ENCODE results near the gene MMP28. TPM values are rescaled to one million over a fixed set of nuclear protein-coding genes. Genes with fewer than 3 reads are reported as not detected.
A peak's percentile ranks its signal among the peaks of the same experiment; 100 is the strongest.

MMP28 gene
- polyA plus RNA-seq, 2 of the 4 experiments (the other 2 are of a cell fraction), result 6.6 to 6.7 TPM

DNA sequence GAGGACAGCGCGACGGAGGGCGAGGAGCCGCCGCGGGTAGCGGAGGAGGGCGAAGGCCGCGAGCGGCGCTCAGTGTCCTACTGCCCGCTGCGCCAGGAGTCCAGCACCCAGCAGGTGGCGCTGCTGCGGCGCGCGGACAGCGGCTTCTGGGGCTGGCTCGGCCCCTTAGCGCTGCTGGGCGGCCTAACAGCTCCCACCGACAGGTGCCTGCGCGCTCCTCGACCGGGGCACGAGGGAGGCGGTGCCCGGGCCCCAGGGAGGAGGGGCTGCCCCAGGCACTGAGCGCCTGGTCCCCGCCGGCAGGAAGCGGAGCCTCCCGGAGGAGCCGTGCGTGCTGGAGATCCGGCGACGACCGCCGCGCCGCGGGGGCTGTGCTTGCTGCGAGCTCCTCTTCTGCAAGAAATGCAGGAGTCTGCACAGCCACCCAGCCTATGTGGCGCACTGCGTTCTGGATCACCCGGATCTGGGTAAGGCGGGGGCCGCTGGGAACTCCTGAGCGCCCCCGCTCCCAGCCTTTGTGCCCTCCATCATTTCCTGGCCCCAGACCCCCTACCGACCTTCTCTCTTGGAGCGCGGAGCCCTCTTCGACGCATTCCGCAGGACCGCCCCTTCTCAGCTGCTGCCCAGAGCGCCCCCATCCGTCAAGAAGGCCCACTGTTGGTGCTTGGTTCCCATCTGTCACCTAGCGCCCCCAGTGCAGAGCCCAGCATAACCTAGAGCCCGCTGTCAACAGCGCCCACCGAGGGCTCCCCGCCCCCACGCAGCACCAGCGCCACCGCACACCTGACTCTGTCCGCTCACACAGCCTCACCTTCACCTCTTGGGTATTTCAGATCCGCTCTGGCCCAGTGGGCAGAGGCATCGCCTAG, 31.1 kb downstream of the MMP28 start (continued):
- TF ChIP-seq, protein P1, sequence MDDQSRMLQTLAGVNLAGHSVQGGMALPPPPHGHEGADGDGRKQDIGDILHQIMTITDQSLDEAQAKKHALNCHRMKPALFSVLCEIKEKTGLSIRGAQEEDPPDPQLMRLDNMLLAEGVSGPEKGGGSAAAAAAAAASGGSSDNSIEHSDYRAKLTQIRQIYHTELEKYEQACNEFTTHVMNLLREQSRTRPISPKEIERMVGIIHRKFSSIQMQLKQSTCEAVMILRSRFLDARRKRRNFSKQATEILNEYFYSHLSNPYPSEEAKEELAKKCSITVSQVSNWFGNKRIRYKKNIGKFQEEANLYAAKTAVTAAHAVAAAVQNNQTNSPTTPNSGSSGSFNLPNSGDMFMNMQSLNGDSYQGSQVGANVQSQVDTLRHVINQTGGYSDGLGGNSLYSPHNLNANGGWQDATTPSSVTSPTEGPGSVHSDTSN (IDR thresholded peaks at IDR 0.05), result 0 out of 2 replicates have a peak, but pooled peaks have one; percentile 12
- peak; percentile 99 for TF ChIP-seq SMC3 (IDR thresholded peaks at IDR 0.05)
- 0 out of 2 replicates have a peak, but pooled peaks have one; percentile 46 for TF ChIP-seq ESRRA (IDR thresholded peaks at IDR 0.05; ENCODE audit: borderline replicate concordance, low read length)
- TF ChIP-seq, protein P2, sequence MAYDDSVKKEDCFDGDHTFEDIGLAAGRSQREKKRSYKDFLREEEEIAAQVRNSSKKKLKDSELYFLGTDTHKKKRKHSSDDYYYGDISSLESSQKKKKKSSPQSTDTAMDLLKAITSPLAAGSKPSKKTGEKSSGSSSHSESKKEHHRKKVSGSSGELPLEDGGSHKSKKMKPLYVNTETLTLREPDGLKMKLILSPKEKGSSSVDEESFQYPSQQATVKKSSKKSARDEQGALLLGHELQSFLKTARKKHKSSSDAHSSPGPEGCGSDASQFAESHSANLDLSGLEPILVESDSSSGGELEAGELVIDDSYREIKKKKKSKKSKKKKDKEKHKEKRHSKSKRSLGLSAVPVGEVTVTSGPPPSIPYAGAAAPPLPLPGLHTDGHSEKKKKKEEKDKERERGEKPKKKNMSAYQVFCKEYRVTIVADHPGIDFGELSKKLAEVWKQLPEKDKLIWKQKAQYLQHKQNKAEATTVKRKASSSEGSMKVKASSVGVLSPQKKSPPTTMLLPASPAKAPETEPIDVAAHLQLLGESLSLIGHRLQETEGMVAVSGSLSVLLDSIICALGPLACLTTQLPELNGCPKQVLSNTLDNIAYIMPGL (CRISPR knock-in tag; IDR thresholded peaks at IDR 0.05; ENCODE audit: borderline replicate concordance), result peak; percentile 90; the same call in 1 of the 2 replicates
- peak; percentile 67; the same call in 1 of the 2 replicates for TF ChIP-seq PHF8 (IDR thresholded peaks at IDR 0.05; ENCODE audit: borderline replicate concordance, low read depth)
- TF ChIP-seq, protein P3, sequence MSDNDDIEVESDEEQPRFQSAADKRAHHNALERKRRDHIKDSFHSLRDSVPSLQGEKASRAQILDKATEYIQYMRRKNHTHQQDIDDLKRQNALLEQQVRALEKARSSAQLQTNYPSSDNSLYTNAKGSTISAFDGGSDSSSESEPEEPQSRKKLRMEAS (IDR thresholded peaks at IDR 0.05), result peak; percentile 93
- TF ChIP-seq, protein P4, sequence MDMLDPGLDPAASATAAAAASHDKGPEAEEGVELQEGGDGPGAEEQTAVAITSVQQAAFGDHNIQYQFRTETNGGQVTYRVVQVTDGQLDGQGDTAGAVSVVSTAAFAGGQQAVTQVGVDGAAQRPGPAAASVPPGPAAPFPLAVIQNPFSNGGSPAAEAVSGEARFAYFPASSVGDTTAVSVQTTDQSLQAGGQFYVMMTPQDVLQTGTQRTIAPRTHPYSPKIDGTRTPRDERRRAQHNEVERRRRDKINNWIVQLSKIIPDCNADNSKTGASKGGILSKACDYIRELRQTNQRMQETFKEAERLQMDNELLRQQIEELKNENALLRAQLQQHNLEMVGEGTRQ (IDR thresholded peaks at IDR 0.05), result no peak
- TF ChIP-seq, protein P5, sequence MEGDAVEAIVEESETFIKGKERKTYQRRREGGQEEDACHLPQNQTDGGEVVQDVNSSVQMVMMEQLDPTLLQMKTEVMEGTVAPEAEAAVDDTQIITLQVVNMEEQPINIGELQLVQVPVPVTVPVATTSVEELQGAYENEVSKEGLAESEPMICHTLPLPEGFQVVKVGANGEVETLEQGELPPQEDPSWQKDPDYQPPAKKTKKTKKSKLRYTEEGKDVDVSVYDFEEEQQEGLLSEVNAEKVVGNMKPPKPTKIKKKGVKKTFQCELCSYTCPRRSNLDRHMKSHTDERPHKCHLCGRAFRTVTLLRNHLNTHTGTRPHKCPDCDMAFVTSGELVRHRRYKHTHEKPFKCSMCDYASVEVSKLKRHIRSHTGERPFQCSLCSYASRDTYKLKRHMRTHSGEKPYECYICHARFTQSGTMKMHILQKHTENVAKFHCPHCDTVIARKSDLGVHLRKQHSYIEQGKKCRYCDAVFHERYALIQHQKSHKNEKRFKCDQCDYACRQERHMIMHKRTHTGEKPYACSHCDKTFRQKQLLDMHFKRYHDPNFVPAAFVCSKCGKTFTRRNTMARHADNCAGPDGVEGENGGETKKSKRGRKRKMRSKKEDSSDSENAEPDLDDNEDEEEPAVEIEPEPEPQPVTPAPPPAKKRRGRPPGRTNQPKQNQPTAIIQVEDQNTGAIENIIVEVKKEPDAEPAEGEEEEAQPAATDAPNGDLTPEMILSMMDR (IDR thresholded peaks at IDR 0.05), result peak; percentile 94

DNA sequence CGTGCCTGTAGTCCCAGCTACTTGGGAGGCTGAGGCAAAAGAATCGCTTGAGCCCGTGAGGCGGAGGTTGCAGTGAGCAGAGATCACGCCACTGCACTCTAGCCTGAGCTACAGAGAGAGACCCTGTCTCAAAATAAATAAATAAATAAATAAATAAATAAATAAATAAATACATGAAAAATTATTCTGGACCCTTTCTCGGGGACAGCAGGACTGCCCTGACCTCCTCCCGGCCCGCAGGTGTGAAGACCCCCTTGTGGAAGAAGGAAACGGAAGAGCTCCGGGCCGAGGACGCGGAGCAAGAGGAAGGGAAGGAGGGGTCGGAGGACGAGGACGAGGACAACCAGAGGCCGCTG, 31.7 kb downstream of the MMP28 start:
- ATAC-seq, result no peak

DNA sequence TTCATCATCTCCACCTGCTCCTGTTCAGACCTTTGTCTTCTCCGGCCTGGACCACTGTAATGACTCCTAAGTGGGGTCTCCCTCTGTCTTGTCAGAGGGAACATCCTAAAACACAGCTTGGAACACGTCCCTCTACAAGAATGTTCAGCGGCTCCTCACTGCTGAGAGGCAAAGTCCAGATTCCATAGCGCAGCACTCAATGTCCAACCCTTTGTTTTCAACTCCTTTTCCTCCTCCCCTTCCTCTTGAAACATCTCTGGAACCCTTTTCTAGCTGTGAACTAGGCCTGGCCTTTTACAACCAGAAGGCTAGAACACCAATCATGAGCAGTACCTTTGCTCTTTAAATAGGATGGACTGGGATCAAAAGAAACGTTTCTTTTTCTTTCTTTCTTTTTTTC, 33.8 kb downstream of the MMP28 start:
- WGBS (ENCODE audit: missing lambda C conversion rate), result 68% methylated on average over 5 of the region's 5 CpGs
- no peak overlapping the region for H3K4me3 ChIP-seq
- CTCF ChIA-PET, result interaction anchor here (0.6 to 43.9 kb wide), 7 partner anchors 6 to 355 kb away, joined by 3 to 2039 read pairs (median 3); partner anchors contain the start of genes C17orf50, GAS2L2, MMP28 and TAF15
- H3K27ac ChIP-seq, result no peak overlapping the region
- no peaks in the 10 kb centered on the region for H3K4me1 ChIP-seq
- no peaks in the 10 kb centered on the region for H3K9me3 ChIP-seq
- FAIRE-seq, result no peak
- DNase-seq (ENCODE audit: low read depth in 1 of 2, low spot score in 1 of 2), result no peak
- POLR2A ChIA-PET, result interaction anchor here (5.8 kb wide), 1 partner anchor 48 kb away, joined by 156 read pairs; the partner anchor contains the start of gene TAF15
- no peak overlapping the region for H3K4me2 ChIP-seq
- no peak for ATAC-seq
- TF ChIP-seq ZSCAN20 (CRISPR knock-in tag; IDR thresholded peaks at IDR 0.05) (no peak), MYC (IDR thresholded peaks at IDR 0.05; ENCODE audit: borderline replicate concordance, low read length) (no peak), HEYL (CRISPR knock-in tag; IDR thresholded peaks at IDR 0.05) (no peak)
- TF ChIP-seq, protein P2 (CRISPR knock-in tag; IDR thresholded peaks at IDR 0.05; ENCODE audit: borderline replicate concordance), result no peak
- TF ChIP-seq, protein P6, sequence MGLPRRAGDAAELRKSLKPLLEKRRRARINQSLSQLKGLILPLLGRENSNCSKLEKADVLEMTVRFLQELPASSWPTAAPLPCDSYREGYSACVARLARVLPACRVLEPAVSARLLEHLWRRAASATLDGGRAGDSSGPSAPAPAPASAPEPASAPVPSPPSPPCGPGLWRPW (IDR thresholded peaks at IDR 0.05), result no peak

More for the DNA sequence above, 31.7 kb downstream of the MMP28 start:
- CTCF ChIA-PET, result interaction anchor here (0.5 to 43.9 kb wide), 73 partner anchors 8 to 1136 kb away, joined by 3 to 2039 read pairs (median 5); partner anchors contain the start of genes AP2B1, C17orf50, GAS2L2 and MMP28
- peak overlapping the region; percentile 65 for H3K4me3 ChIP-seq
- no peaks in the 10 kb centered on the region for H3K9me3 ChIP-seq
- no peak for DNase-seq (ENCODE audit: low read depth in 1 of 2, low spot score in 1 of 2)
- FAIRE-seq, result no peak
- peak overlapping the region; percentile 82 to 87 for H3K27ac ChIP-seq
- peak overlapping the region; percentile 81 for H3K4me2 ChIP-seq
- TF ChIP-seq, protein P7, sequence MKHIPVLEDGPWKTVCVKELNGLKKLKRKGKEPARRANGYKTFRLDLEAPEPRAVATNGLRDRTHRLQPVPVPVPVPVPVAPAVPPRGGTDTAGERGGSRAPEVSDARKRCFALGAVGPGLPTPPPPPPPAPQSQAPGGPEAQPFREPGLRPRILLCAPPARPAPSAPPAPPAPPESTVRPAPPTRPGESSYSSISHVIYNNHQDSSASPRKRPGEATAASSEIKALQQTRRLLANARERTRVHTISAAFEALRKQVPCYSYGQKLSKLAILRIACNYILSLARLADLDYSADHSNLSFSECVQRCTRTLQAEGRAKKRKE (CRISPR knock-in tag; IDR thresholded peaks at IDR 0.05; ENCODE audit: low read depth), result no peak
- TF ChIP-seq ZC3H11A (IDR thresholded peaks at IDR 0.05), result peak; percentile 95
- WGBS (ENCODE audit: missing lambda C conversion rate), result 31% methylated on average over 17 of the region's 17 CpGs
- no peaks in the 10 kb centered on the region for H3K4me1 ChIP-seq
- POLR2A ChIA-PET, result interaction anchor here (0.5 to 5.8 kb wide), 12 partner anchors 14 to 195 kb away, joined by 3 to 156 read pairs (median 6); partner anchors contain the start of genes MMP28 and TAF15

Measured in A549 (cell line).